ENCODE measurements around the gene DUSP22. TPM values are rescaled to one million over a fixed set of nuclear protein-coding genes. Genes with fewer than 3 reads are reported as not detected.
A peak's percentile ranks its signal among the peaks of the same experiment; 100 is the strongest.

The DUSP22 gene
- total RNA-seq, 4 donors from 2014 or later, result 35.4 to 213 (median 49.5) TPM

GRCh38 chr6:313087-313486, 20.8 kb downstream of the DUSP22 start:
- Histone ChIP-seq H3K36me3 (no peaks in the 10 kb centered on the region), H3K4me1 (peaks cover 3 to 15% (median 5%) of the 10 kb centered on the region in 4 donors), H3K9me3 (no peaks in the 10 kb centered on the region), H3K27ac (peak overlapping the region in 1 of 4 donors; percentile 8), H3K27me3 (no peaks in the 10 kb centered on the region), H3K4me3 (no peak overlapping the region)
- DNase-seq, result no peak
- TF ChIP-seq POLR2A (IDR thresholded peaks at IDR 0.05) (no peak), EP300 (IDR thresholded peaks at IDR 0.05; ENCODE audit: low read depth) (no peak), POLR2AphosphoS5 (IDR thresholded peaks at IDR 0.05) (no peak)
- TF ChIP-seq, protein P1, sequence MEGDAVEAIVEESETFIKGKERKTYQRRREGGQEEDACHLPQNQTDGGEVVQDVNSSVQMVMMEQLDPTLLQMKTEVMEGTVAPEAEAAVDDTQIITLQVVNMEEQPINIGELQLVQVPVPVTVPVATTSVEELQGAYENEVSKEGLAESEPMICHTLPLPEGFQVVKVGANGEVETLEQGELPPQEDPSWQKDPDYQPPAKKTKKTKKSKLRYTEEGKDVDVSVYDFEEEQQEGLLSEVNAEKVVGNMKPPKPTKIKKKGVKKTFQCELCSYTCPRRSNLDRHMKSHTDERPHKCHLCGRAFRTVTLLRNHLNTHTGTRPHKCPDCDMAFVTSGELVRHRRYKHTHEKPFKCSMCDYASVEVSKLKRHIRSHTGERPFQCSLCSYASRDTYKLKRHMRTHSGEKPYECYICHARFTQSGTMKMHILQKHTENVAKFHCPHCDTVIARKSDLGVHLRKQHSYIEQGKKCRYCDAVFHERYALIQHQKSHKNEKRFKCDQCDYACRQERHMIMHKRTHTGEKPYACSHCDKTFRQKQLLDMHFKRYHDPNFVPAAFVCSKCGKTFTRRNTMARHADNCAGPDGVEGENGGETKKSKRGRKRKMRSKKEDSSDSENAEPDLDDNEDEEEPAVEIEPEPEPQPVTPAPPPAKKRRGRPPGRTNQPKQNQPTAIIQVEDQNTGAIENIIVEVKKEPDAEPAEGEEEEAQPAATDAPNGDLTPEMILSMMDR (IDR thresholded peaks at IDR 0.05), result no peak
- in situ Hi-C loops (cut with MboI; ENCODE audit: low pct_ligation_motif_present in 1 of 4, low pct_unique_long_range_greater_than_20kb in 1 of 4, low sequenced_read_pairs in 3 of 4) (no loop called here), intact Hi-C loops (cut with DNase I; ENCODE audit: low total_unique reads) (no loop called here)
- 39 to 52% methylated on average over 2 of the region's 2 CpGs for WGBS, 2 donors (ENCODE audit: low coverage in 1 of 2)

GRCh38 chr6:313917-314316, 21.6 kb downstream of the DUSP22 start:
- intact Hi-C loops (cut with DNase I; ENCODE audit: low total_unique reads), result no loop called here
- DNase-seq, result no peak
- Histone ChIP-seq H3K9me3 (no peaks in the 10 kb centered on the region), H3K4me1 (peaks cover 3 to 15% (median 5%) of the 10 kb centered on the region in 4 donors), H3K27me3 (no peaks in the 10 kb centered on the region), H3K4me3 (no peak overlapping the region), H3K27ac (no peak overlapping the region), H3K36me3 (no peaks in the 10 kb centered on the region)
- WGBS, 2 donors (ENCODE audit: low coverage in 1 of 2), result 93 to 95% methylated on average over 6 to 10 of the region's 10 CpGs
- in situ Hi-C loops (cut with MboI; ENCODE audit: low pct_ligation_motif_present in 1 of 4, low pct_unique_long_range_greater_than_20kb in 1 of 4, low sequenced_read_pairs in 3 of 4), result no loop called here
- TF ChIP-seq EP300 (IDR thresholded peaks at IDR 0.05; ENCODE audit: low read depth) (no peak), POLR2AphosphoS5 (IDR thresholded peaks at IDR 0.05) (no peak)

- no peak overlapping the region for H3K27ac ChIP-seq
- H3K4me1 ChIP-seq, result peaks cover 3 to 15% (median 5%) of the 10 kb centered on the region in 4 donors
- in situ Hi-C loops (cut with MboI; ENCODE audit: low pct_ligation_motif_present in 1 of 4, low pct_unique_long_range_greater_than_20kb in 1 of 4, low sequenced_read_pairs in 3 of 4), result no loop called here
- no peak overlapping the region for H3K4me3 ChIP-seq
- WGBS, 2 donors (ENCODE audit: low coverage in 1 of 2), result 91% methylated on average over 4 to 5 of the region's 5 CpGs
- H3K36me3 ChIP-seq, result no peaks in the 10 kb centered on the region
- intact Hi-C loops (cut with DNase I; ENCODE audit: low total_unique reads), result no loop called here
- no peaks in the 10 kb centered on the region for H3K9me3 ChIP-seq
- DNase-seq, result no peak
- TF ChIP-seq POLR2A (IDR thresholded peaks at IDR 0.05), result no peak
- TF ChIP-seq POLR2AphosphoS5 (IDR thresholded peaks at IDR 0.05), result no peak
- TF ChIP-seq, protein P1 (IDR thresholded peaks at IDR 0.05), result no peak
- no peaks in the 10 kb centered on the region for H3K27me3 ChIP-seq
Observed at GRCh38 chr6:314377-314776, 22.1 kb downstream of the DUSP22 start.

- no peaks in the 10 kb centered on the region for H3K9me3 ChIP-seq
- no peak overlapping the region for H3K4me3 ChIP-seq
- no peak for DNase-seq
- H3K4me1 ChIP-seq, result peaks cover 3 to 15% (median 5%) of the 10 kb centered on the region in 4 donors
- 84% methylated on average over 4 to 6 of the region's 6 CpGs for WGBS, 2 donors (ENCODE audit: low coverage in 1 of 2)
- no peaks in the 10 kb centered on the region for H3K27me3 ChIP-seq
- intact Hi-C loops (cut with DNase I; ENCODE audit: low total_unique reads), result no loop called here
- H3K27ac ChIP-seq, result no peak overlapping the region
- H3K36me3 ChIP-seq, result no peaks in the 10 kb centered on the region
- TF ChIP-seq EP300 (IDR thresholded peaks at IDR 0.05; ENCODE audit: low read depth), result no peak
- TF ChIP-seq POLR2A (IDR thresholded peaks at IDR 0.05), result no peak
- no peak for TF ChIP-seq POLR2AphosphoS5 (IDR thresholded peaks at IDR 0.05)
- TF ChIP-seq, protein P1 (IDR thresholded peaks at IDR 0.05), result no peak
- in situ Hi-C loops (cut with MboI; ENCODE audit: low pct_ligation_motif_present in 1 of 4, low pct_unique_long_range_greater_than_20kb in 1 of 4, low sequenced_read_pairs in 3 of 4), result no loop called here
Observed at GRCh38 chr6:315226-315625, 22.9 kb downstream of the DUSP22 start.
